Neutrophil (primary cell): ENCODE measurements around the gene LGALS7B.

ENCODE experiments used
- H3K27ac ChIP-seq: fragments of 200-600 bp; sonication (generic); 2 replicates; pipeline ENCODE4 v1.5.1; 2016; ENCODE audit warnings: mild to moderate bottlenecking, moderate library complexity
- H3K27me3 ChIP-seq: fragments of 200-600 bp; sonication (generic); 2 replicates; pipeline ENCODE4 v1.6.0; 2016; ENCODE audit warnings: mild to moderate bottlenecking
- H3K36me3 ChIP-seq: fragments of 200-600 bp; sonication (generic); 2 replicates; pipeline ENCODE4 v1.5.1; 2017
- H3K4me1 ChIP-seq, 2 experiments: fragments of 200-600 bp in 1 of 2; sonication (generic) in 1 of 2; 1 replicate in 1 of 2; 2 replicates in 1 of 2; pipeline versions ENCODE4 v1.5.1 to v1.6.1; 2013 to 2016; ENCODE audit warnings: low read depth in 1 of 2, low read length in 1 of 2, mild to moderate bottlenecking in 1 of 2, moderate library complexity in 1 of 2; ENCODE audit not compliant: control insufficient read depth in 1 of 2, insufficient read depth in 1 of 2
- H3K4me3 ChIP-seq, 2 experiments: fragments of 200-600 bp in 1 of 2; sonication (generic) in 1 of 2; 1 replicate in 1 of 2; 2 replicates in 1 of 2; pipeline ENCODE4 v1.5.1; 2013 to 2016; ENCODE audit warnings: low read depth in 1 of 2, low read length in 1 of 2, mild to moderate bottlenecking in 1 of 2, moderate library complexity in 1 of 2
- H3K9me3 ChIP-seq: fragments of 200-600 bp; sonication (generic); 2 replicates; pipeline ENCODE4 v1.5.1; 2016
- TF ChIP-seq, protein P1 (sequence below): fragments of 200-600 bp; sonication (generic); IDR thresholded peaks from 2 replicates; pipeline ENCODE4 v1.5.1; 2016; ENCODE audit warnings: antibody characterized with exemption

The LGALS7B gene

DNA sequence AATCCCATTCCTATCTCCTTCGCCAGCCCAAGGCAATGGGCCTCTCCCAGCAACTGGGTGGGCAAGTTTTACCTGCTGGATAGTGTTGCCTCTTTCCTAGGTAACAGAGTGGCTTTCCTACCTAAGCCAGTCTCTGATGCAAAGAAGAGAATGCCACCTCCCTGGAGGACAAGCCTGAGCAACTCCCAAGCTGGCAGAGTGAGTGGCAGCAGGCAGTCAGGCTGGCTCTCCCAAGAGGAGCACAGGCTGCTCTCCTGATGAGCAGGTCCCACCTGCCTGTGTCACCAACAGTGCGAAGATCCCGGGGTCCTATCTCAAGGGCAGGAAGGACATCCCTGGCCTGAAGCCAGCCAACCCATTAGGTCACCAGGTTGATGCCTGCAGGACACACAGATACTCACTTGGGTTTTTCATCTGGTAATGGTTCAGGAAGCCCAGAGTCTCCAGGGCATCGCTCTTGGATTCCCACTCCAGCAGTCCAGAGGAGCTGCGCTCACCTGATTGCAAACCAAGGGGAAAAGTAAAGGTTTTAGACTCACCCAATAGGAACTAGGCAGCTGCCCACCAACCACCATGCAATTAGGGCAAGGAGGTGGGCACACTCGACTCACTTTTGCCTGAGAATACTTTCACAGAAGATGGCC is 48.1 kb downstream of the LGALS7B start:
- Histone ChIP-seq H3K4me1 (peaks cover 3% of the 10 kb centered on the region in 2 experiments), H3K27me3 (no peaks in the 10 kb centered on the region), H3K9me3 (no peaks in the 10 kb centered on the region), H3K4me3 (no peak overlapping the region), H3K27ac (peak overlapping the region; percentile 29), H3K36me3 (peaks cover 69% of the 10 kb centered on the region)
- TF ChIP-seq, protein P1, sequence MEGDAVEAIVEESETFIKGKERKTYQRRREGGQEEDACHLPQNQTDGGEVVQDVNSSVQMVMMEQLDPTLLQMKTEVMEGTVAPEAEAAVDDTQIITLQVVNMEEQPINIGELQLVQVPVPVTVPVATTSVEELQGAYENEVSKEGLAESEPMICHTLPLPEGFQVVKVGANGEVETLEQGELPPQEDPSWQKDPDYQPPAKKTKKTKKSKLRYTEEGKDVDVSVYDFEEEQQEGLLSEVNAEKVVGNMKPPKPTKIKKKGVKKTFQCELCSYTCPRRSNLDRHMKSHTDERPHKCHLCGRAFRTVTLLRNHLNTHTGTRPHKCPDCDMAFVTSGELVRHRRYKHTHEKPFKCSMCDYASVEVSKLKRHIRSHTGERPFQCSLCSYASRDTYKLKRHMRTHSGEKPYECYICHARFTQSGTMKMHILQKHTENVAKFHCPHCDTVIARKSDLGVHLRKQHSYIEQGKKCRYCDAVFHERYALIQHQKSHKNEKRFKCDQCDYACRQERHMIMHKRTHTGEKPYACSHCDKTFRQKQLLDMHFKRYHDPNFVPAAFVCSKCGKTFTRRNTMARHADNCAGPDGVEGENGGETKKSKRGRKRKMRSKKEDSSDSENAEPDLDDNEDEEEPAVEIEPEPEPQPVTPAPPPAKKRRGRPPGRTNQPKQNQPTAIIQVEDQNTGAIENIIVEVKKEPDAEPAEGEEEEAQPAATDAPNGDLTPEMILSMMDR: no peak

GRCh38 chr19:38837656-38838121 is 48.7 kb downstream of the LGALS7B start:
- no peak overlapping the region for H3K27ac ChIP-seq
- H3K4me1 ChIP-seq: no peaks in the 10 kb centered on the region
- TF ChIP-seq, protein P1: no peak
- no peaks in the 10 kb centered on the region for H3K27me3 ChIP-seq
- no peak overlapping the region for H3K4me3 ChIP-seq
- H3K36me3 ChIP-seq: peaks cover 75% of the 10 kb centered on the region
- H3K9me3 ChIP-seq: no peaks in the 10 kb centered on the region

DNA sequence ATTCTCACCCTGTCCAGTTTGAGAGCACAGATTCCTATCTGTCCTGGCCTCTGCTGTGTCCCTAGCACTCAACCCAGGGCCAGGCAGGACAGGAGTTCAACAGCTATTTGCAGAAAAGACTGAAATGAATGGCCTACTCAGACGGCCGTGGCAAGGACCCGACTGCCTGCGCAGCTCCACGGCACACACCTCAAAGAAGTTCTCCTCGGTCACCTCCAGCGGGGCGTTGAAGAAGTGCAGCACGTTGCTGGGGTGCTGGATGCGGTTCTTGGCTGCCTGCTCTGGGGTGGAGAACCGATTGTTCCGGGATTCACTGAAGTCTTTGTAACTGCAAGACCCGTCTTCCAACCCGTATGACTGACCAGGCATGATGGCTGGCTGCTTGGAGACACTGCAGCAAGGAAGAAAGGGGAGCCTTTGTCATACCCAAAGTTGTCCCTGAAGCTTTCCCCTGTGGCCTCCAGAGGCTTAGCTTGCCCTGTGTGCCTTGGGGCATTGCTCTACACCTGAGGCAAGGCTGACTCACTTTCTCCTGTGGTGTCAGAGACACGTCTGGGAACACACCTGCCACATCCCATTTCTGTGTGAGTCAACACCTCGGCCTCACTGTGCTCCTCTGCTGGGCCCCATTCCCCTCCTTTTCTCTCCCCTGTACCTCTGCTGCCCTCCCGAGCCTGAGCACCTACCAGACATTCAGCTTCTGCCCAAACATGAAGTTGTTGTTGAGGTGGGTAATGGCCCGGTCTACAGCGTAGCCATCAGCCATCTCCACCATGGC is 49.4 kb downstream of the LGALS7B start:
- Histone ChIP-seq H3K9me3 (no peaks in the 10 kb centered on the region), H3K4me3 (no peak overlapping the region), H3K27ac (no peak overlapping the region), H3K4me1 (no peaks in the 10 kb centered on the region), H3K36me3 (peaks cover 82% of the 10 kb centered on the region), H3K27me3 (no peaks in the 10 kb centered on the region)
- TF ChIP-seq, protein P1: no peak

DNA sequence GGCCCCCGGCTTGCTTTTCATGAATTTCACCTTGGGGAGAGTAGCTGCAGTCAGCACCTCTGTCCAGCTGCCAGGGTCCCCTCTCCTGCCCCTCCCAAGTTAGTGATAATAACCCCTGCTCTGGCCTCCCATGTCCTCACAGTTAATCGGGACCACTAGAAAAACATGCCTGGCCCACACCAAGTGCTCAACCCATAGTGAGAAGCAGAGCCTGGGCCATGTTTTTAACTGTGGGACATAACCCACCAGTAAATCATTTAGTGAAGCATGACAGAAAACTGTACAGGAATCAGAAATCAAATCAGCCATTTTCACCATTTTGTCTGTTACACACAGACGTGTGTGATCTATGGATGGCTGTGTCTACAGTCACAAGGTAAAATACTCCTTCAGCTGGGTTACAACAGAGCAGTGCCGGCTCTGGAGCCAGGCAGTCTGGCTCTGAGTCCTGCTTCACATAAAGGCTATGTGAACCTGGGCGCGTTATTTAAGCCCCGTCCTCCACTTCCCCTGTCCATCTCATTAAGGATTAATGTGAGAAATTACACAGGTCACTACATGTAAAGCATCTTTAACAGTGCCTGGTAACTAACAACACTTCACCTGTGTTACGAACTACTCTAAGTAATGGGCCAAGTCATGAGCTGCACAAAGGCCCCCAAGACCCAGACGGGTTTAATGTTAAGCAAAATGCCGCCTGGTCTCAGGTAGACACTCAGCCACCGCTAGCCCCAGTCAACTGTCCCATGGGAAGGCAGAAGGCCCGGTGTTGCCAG is 50.2 kb downstream of the LGALS7B start:
- Histone ChIP-seq H3K27me3 (no peaks in the 10 kb centered on the region), H3K4me1 (no peaks in the 10 kb centered on the region), H3K27ac (no peak overlapping the region), H3K36me3 (peaks cover 90% of the 10 kb centered on the region), H3K4me3 (no peak overlapping the region), H3K9me3 (no peaks in the 10 kb centered on the region)
- TF ChIP-seq, protein P1: no peak

- H3K36me3 ChIP-seq: peaks cover 98% of the 10 kb centered on the region
- H3K9me3 ChIP-seq: no peaks in the 10 kb centered on the region
- H3K27me3 ChIP-seq: no peaks in the 10 kb centered on the region
- H3K27ac ChIP-seq: no peak overlapping the region
- H3K4me3 ChIP-seq: no peak overlapping the region
- TF ChIP-seq, protein P1: no peak
- no peaks in the 10 kb centered on the region for H3K4me1 ChIP-seq
Measured at GRCh38 chr19:38839816-38840582, 51.0 kb downstream of the LGALS7B start.
